SK-N-MC (cell line): ENCODE data around the gene AKR1A1.
"Not testable (repeated sequence)": the region's sequence is repeated elsewhere in the genome, so short reads cannot be mapped to it uniquely, and the experiment has no call there.

Experiments used
- DNase-seq: peaks from one replicate; pipeline ENCODE4 v3.0.0-alpha.2; 2011; ENCODE audit warnings: low read depth, low spot score
- H3K27ac ChIP-seq: fragments of 200-600 bp; sonication (generic); 2 replicates; pipeline ENCODE4 v1.5.1; 2016; ENCODE audit warnings: mixed run types
- H3K36me3 ChIP-seq: fragments of 200-600 bp; sonication (generic); 2 replicates; pipeline ENCODE4 v1.6.1; 2017; ENCODE audit warnings: antibody characterized with exemption, low read length, mixed read lengths; ENCODE audit not compliant: insufficient read depth
- H3K4me3 ChIP-seq: fragments of 200-600 bp; sonication (generic); 2 replicates; pipeline ENCODE4 v1.5.1; 2016
- H3K9ac ChIP-seq: fragments of 200-600 bp; sonication (generic); 2 replicates; pipeline ENCODE4 v1.8.0; 2017; ENCODE audit warnings: mixed run types, mixed read lengths; ENCODE audit not compliant: insufficient read length
- H3K9me3 ChIP-seq: fragments of 200-600 bp; sonication (generic); 2 replicates; pipeline ENCODE4 v1.6.1; 2017; ENCODE audit warnings: low read depth, mild to moderate bottlenecking, antibody characterized with exemption, low read length, moderate library complexity, mixed read lengths
- EZH2 ChIP-seq: fragments of 200-600 bp; sonication (generic); IDR thresholded peaks from one replicate; pipeline ENCODE4 v1.6.1; 2017; ENCODE audit warnings: antibody characterized with exemption
- FOXP2 ChIP-seq: optimal IDR thresholded peaks from 2 replicates; pipeline ENCODE3; 2011; ENCODE audit warnings: mild to moderate bottlenecking, moderate library complexity; ENCODE audit not compliant: insufficient read depth; ENCODE audit errors: extremely low read length, control extremely low read depth
- POLR2AphosphoS5 ChIP-seq: IDR thresholded peaks from 2 replicates; pipeline ENCODE4 v1.6.1; 2012; ENCODE audit warnings: mild to moderate bottlenecking, low read depth, low read length, borderline replicate concordance

The AKR1A1 gene

GRCh38 chr1:45521413-45522323 lies 29.0 kb upstream of the AKR1A1 start, which contains the start of gene PRDX1:
Gene PRDX1, minus strand, starts transcription at chr1:45521884. Its CDS starts 2,841 bp downstream, at chr1:45519043.
- H3K9ac ChIP-seq, result peak within 1 kb of the TSS; percentile 98
- H3K36me3 ChIP-seq, result peaks cover 24% of the 10 kb centered on the region
- DNase-seq, result peak; percentile 76
- H3K9me3 ChIP-seq, result no peaks in the 10 kb centered on the region
- peak within 1 kb of the TSS; percentile 100 for H3K4me3 ChIP-seq
- peak within 1 kb of the TSS; percentile 98 for H3K27ac ChIP-seq
- no peak for TF ChIP-seq EZH2
- TF ChIP-seq FOXP2, result peak; percentile 72
- peak; percentile 100 for TF ChIP-seq POLR2AphosphoS5

- no peaks in the 10 kb centered on the region for H3K9me3 ChIP-seq
- peak overlapping the region; percentile 98 for H3K9ac ChIP-seq
- H3K27ac ChIP-seq, result peak overlapping the region; percentile 98
- peaks cover 17% of the 10 kb centered on the region for H3K36me3 ChIP-seq
- peak overlapping the region; percentile 100 for H3K4me3 ChIP-seq
- TF ChIP-seq EZH2 (no peak), FOXP2 (no peak), POLR2AphosphoS5 (no peak)
- DNase-seq, result no peak
Measured at GRCh38 chr1:45522324-45523104, 28.1 kb upstream of the AKR1A1 start.

- not testable (repeated sequence) for H3K4me3 ChIP-seq, H3K36me3 ChIP-seq, H3K9me3 ChIP-seq, H3K9ac ChIP-seq, DNase-seq, H3K27ac ChIP-seq
Measured at GRCh38 chr1:45523516-45523915, 27.1 kb upstream of the AKR1A1 start.

- not testable (repeated sequence) for DNase-seq, H3K9ac ChIP-seq, H3K9me3 ChIP-seq, H3K36me3 ChIP-seq, H3K4me3 ChIP-seq, H3K27ac ChIP-seq
Measured at GRCh38 chr1:45523975-45524374, 26.7 kb upstream of the AKR1A1 start.

- DNase-seq, result no peak
- H3K9ac ChIP-seq, result no peak overlapping the region
- no peaks in the 10 kb centered on the region for H3K9me3 ChIP-seq
- no peak overlapping the region for H3K4me3 ChIP-seq
- H3K27ac ChIP-seq, result no peak overlapping the region
- TF ChIP-seq EZH2 (no peak), FOXP2 (no peak), POLR2AphosphoS5 (no peak)
- no peaks in the 10 kb centered on the region for H3K36me3 ChIP-seq
Measured at GRCh38 chr1:45526135-45526644, 24.4 kb upstream of the AKR1A1 start.

- Histone ChIP-seq H3K4me3 (no peak overlapping the region), H3K36me3 (no peaks in the 10 kb centered on the region), H3K9ac (no peak overlapping the region), H3K27ac (no peak overlapping the region), H3K9me3 (no peaks in the 10 kb centered on the region)
- DNase-seq, result no peak
- TF ChIP-seq EZH2, result no peak
- TF ChIP-seq POLR2AphosphoS5, result no peak
- no peak for TF ChIP-seq FOXP2
Measured at GRCh38 chr1:45530632-45531135, 19.9 kb upstream of the AKR1A1 start.

- no peak overlapping the region for H3K27ac ChIP-seq
- H3K9me3 ChIP-seq, result no peaks in the 10 kb centered on the region
- no peak for DNase-seq
- TF ChIP-seq POLR2AphosphoS5 (no peak), FOXP2 (no peak), EZH2 (no peak)
- no peak overlapping the region for H3K4me3 ChIP-seq
- no peak overlapping the region for H3K9ac ChIP-seq
- H3K36me3 ChIP-seq, result no peaks in the 10 kb centered on the region
Measured at GRCh38 chr1:45531873-45532272, 18.8 kb upstream of the AKR1A1 start.

GRCh38 chr1:45535988-45536766 lies 14.4 kb upstream of the AKR1A1 start:
- no peak for DNase-seq
- Histone ChIP-seq H3K9ac (no peak overlapping the region), H3K9me3 (no peaks in the 10 kb centered on the region), H3K36me3 (no peaks in the 10 kb centered on the region), H3K27ac (no peak overlapping the region), H3K4me3 (no peak overlapping the region)
- no peak for TF ChIP-seq FOXP2
- TF ChIP-seq EZH2, result no peak
- TF ChIP-seq POLR2AphosphoS5, result no peak
